SK-N-DZ (cell line): ENCODE data around the gene NLRP7.

Source experiments
- DNase-seq: peaks from one replicate; pipeline ENCODE4 v3.0.0-alpha.2; 2015; ENCODE audit warnings: low spot score
- small RNA-seq, 2 experiments: library from RNA; depleted of rRNA; stranded (forward); fragments of <200 nt; gene quantifications; one replicate each; pipeline ENCODE3, GENCODE V24; 2014

NLRP7 gene

DNA sequence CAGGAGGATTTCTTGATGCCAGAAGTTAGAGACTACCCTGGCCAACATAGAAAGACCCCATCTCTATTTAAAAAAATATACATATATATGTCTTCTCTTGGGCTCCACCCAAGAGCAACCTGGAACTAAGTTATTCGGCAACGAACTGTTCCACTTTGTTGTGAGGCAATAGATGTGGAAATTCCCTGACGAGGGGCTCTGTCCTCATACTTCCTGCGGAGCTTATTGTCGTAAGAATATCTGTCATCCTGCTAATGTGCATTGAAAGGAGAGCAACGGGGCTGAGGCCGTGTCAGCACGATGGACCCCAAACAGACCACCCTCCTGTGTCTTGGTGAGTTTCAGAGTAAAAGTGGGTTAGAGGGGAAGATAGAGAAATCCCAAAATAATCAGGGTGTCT is 73.3 kb downstream of the NLRP7 start, which contains the start of gene FCAR:
Gene FCAR (plus strand): TSS at position 246 of the 400 bp plus-strand sequence. CDS start 55 bp downstream, at position 301.
- DNase-seq, result no peak

Small RNAs within 50 kb of the gene (small RNA-seq; reads per million reads assigned to genes)
- 0 reads per million in 2 experiments for gene AC011476.8
